GM12891 (cell line): ENCODE measurements around the gene FKBP15.

Source experiments
- DNase-seq: peaks from one replicate; pipeline ENCODE4 v3.0.0; 2011; ENCODE audit warnings: low spot score; ENCODE audit not compliant: insufficient read length
- FAIRE-seq: peaks from 2 replicates; lab custom pipeline; 2011; peaks lifted over from hg19 to GRCh38; lab: Jason Lieb, UNC
- PAX5 ChIP-seq: IDR thresholded peaks from 2 replicates; pipeline ENCODE4 v1.6.1; 2011; ENCODE audit warnings: low read length, moderate library complexity, mild to moderate bottlenecking; ENCODE audit not compliant: insufficient read depth, severe bottlenecking
- POLR2A ChIP-seq: IDR thresholded peaks from 2 replicates; pipeline ENCODE4 v1.6.1; 2011; ENCODE audit warnings: low read depth, low read length, control low read depth
- POLR2AphosphoS5 ChIP-seq: IDR thresholded peaks from 2 replicates; pipeline ENCODE4 v1.6.1; 2011; ENCODE audit warnings: low read depth, low read length, control low read depth
- POU2F2 ChIP-seq: IDR thresholded peaks from 2 replicates; pipeline ENCODE4 v1.6.1; 2011; ENCODE audit warnings: low read depth, mild to moderate bottlenecking, control low read depth, low read length, moderate library complexity
- SPI1 ChIP-seq: IDR thresholded peaks from 2 replicates; pipeline ENCODE4 v1.6.1; 2011; ENCODE audit warnings: low read depth, low read length, control low read depth
- TAF1 ChIP-seq: IDR thresholded peaks from 2 replicates; pipeline ENCODE4 v1.6.1; 2011; ENCODE audit warnings: low read depth, low read length, control low read depth

The FKBP15 gene

DNA sequence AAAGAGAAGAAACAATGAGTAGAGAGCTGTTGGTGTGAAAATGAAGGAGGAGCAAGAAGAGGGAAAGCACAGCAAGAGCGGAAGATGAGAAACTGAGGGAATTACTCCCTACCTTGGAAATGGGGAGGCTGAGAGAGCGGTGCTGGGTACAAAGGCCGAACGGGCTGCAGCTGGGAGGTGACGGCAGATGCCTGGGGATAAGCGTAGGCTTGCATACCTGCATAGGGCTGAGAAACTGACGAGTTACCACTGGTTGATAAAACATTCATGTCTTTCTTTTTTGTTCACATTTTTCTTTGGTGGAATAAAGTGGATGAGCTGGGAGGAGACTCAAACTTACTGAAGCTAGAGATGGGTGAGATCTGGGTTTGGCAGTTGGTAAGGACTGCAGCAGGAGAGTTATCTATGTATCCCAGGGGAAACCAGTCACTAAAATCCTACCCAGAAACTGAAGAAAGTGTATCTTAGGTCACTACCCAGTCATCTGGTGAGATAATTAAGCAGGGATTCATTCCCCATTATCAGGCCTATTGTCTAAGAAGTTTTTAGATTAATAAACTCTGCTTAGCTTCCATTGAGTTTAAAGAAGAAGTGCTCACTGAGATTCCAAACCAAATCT lies 34.8 kb downstream of the FKBP15 start:
- no peak for DNase-seq
- TF ChIP-seq POU2F2, result no peak
- no peak for TF ChIP-seq TAF1
- TF ChIP-seq POLR2AphosphoS5, result no peak
- no peak for TF ChIP-seq PAX5
- no peak for TF ChIP-seq SPI1
- TF ChIP-seq POLR2A, result no peak
- FAIRE-seq, result no peak

DNA sequence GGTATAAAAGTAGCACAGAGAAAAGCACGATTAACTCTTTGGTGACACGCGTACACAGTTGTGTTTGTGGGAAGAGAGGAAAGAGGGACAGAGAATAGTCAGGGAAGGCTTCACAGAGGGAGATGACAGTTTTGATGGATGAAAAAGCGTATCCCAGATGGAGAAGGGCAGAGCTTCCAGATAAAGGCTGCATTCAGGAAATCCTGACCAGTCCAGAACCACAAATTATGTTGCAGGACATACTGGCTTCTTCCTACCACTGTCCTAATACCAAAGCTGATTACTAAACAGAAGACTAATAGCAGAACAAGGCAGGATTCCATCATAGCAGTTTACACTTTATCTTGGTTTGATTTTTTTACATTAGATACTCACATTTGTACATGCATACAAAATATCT lies 35.8 kb downstream of the FKBP15 start:
- no peak for FAIRE-seq
- no peak for TF ChIP-seq PAX5
- no peak for TF ChIP-seq POLR2AphosphoS5
- TF ChIP-seq SPI1, result no peak
- TF ChIP-seq POU2F2, result no peak
- TF ChIP-seq TAF1, result no peak
- TF ChIP-seq POLR2A, result no peak
- no peak for DNase-seq

DNA sequence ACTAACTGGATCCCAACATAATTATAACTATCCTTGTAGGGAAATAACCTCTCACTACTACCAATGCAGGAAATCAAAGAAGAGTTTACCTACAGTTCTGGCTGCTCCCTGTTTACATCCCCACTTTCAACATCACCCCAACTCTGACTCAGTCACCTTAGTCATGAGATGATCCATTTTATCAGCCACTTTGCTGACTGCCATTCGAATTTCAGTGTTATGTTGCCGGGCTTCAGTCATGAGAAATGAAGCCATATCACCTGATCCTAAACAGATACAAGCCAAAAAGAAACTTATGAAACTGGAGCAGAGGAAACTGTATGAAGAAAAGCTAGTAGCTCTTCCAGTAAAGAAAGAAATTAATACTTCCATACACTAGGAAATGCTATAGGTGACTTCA lies 36.5 kb downstream of the FKBP15 start:
- DNase-seq (no peak), FAIRE-seq (no peak)
- TF ChIP-seq SPI1, result no peak
- TF ChIP-seq POU2F2, result no peak
- no peak for TF ChIP-seq PAX5
- no peak for TF ChIP-seq POLR2AphosphoS5
- no peak for TF ChIP-seq POLR2A
- TF ChIP-seq TAF1, result no peak

DNA sequence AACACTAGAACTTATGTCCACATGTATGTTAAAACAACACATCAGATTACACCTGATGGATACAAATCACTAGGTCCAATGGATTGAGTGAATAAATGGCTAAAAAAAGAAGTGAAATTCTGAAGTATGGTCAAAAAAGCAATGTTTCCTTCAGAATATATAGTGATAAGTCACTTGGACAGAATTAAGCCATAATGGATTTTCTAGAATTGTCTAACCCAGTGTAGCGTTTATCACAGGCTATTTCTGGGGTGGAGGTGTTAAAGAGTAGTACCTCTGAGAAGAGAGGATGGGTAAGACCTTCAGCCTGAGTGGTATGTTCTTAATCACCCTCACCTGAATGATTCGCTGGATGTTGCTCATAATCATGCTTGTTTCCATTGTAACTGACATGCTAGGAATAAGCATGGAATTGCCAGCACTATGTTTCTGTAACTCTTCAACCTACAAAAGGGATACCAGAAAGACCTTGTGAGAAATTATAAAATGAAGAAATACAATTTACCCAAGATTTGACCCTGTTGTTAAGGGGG lies 37.1 kb downstream of the FKBP15 start:
- TF ChIP-seq POLR2A (no peak), POLR2AphosphoS5 (no peak)
- DNase-seq (no peak), FAIRE-seq (no peak)

DNA sequence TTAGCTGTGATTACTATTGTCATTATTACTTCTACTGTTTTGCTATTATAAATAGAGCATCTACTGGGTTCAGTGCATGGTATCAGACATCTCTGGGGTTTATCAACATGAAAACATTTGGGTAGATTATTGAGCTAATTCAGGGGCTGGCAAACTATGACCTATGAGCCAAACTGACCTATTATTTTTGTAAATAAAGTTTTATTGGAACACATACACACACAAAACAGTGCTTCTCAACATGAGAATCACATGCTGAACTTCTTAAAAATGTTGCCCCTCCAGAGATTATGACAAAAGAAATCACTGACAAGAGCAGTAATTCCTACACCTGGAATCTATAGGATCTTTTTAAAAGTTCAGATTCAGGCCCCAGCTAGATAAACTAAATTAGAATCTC lies 39.9 kb downstream of the FKBP15 start:
- DNase-seq (no peak), FAIRE-seq (no peak)
- TF ChIP-seq POLR2AphosphoS5 (no peak), POU2F2 (no peak), PAX5 (no peak)

DNA sequence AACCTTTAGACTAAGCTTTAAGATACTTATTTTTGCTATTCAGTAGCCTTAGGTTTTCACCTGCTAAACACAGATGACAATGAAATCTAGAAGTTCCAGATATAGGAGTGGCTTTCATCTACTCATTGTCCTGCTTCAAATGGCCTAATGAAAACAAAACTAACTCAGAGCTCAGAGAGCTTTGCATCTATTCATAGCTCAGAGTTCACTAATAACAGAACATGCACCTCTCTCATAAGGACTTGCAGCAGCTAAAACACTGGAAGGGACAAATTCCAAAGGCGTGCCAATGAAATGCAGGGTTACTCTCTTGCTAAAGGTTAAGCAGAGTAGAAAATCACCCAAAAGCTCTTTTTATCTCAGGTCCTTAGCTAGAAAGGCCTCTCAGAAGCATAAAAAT lies 41.2 kb downstream of the FKBP15 start:
- DNase-seq (no peak), FAIRE-seq (peak; percentile 9)
- TF ChIP-seq POLR2AphosphoS5 (no peak), POU2F2 (no peak), PAX5 (no peak), POLR2A (no peak), SPI1 (no peak), TAF1 (no peak)

DNA sequence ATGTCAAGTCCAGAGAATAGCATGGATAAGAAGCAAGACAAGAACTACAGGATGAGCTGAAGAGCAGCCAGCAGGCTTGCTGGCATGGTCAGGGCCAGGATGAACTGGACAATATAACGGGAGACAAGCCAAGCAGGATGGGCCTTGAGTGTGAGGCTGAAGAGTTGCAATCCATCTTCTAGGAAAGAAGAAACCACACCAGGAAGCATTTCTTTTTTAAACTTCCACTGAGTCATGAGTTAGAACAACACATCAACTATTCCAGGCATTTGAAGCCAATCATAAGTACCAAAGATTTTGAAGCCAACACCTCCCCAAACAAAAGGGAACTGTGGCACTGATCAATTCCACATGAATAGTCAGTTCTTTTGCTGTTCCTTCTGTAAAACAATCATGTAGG lies 43.0 kb downstream of the FKBP15 start:
- FAIRE-seq, result no peak
- TF ChIP-seq POLR2AphosphoS5 (no peak), TAF1 (no peak)
- no peak for DNase-seq

DNA sequence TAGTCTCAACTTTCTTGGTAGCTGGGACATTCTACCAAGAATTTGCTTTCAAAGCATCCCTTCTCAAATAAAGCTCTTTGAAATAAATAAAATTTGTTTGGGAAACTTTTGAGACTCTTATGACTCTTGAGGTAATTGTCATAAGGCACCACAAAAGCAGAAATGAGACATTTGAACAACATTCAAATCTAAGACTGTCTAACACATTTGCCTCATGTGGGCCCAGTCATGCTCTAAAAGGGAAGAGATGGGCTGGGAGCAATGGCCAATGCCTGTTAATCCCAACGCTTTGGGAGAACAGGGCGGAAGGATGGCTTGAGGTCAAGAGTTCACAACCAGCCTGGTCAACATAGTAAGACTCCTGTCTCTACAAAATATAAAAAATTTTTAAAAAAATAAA lies 43.8 kb downstream of the FKBP15 start:
- FAIRE-seq, result no peak
- TF ChIP-seq SPI1 (0 out of 2 replicates have a peak, but pooled peaks have one; percentile 5), POLR2A (no peak)
- no peak for DNase-seq

DNA sequence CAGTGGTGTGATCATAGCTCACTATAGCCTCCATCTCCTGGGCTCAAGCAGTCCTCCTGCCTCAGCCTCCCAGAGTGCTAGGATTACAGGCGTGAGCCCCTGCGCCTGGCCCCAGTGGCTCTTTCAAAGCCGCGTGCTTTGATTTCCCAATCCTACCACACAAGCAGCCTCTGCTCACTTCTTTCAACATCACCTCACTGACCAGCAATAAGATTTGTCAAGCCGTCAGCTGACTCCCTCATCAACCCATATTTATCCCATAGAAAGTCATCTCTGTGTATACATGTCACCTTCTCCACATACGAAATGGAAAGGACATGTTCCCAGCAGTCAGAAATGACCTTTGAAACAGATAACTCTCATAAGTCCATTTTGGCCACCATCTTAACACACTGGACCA lies 44.3 kb downstream of the FKBP15 start:
- DNase-seq (no peak), FAIRE-seq (no peak)
- no peak for TF ChIP-seq POLR2AphosphoS5
- TF ChIP-seq PAX5, result no peak
- TF ChIP-seq POU2F2, result no peak
- no peak for TF ChIP-seq POLR2A
- TF ChIP-seq TAF1, result no peak
- no peak for TF ChIP-seq SPI1

DNA sequence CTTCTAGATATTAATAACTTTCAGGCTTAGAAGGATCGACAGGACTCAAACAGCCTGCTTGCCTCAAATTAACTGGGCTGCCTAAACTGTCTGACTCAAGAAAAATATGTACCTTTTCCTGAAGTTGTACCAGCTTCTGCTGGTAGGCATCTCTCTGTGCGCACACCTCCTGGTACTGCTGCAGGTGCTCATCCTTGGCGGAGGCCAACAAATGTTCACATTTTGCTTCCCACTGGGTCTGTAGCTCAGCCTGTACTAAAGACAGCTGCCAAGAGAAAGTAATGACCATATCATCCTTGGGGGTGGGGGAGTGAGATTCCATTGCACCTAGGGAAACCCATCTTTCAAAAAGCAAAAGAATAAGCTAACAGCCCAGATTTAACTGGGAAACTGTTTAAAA lies 47.7 kb downstream of the FKBP15 start:
- DNase-seq (no peak), FAIRE-seq (no peak)
- TF ChIP-seq POU2F2 (no peak), PAX5 (no peak), POLR2A (no peak), SPI1 (no peak), TAF1 (no peak), POLR2AphosphoS5 (no peak)

DNA sequence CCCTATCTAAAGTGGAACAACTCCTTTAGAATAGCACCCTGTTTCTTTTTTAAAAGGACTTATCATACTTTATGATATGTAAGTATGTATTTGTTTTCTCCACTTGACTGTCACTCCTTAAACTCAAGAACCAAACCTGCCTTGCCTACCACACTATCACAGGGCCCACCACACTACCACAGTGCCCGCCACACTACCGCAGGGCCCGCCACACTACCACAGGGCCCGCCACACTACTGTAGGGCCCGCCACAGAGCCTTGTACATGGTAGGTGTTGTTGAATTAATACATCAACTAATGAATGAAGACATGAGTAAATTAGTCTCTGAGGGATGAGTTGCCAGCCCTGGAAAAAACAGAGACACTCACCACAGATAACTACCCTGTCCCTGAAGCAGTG lies 52.3 kb downstream of the FKBP15 start:
- FAIRE-seq (no peak), DNase-seq (no peak)
- TF ChIP-seq TAF1 (no peak), POLR2A (no peak), SPI1 (no peak), PAX5 (no peak), POU2F2 (no peak)

DNA sequence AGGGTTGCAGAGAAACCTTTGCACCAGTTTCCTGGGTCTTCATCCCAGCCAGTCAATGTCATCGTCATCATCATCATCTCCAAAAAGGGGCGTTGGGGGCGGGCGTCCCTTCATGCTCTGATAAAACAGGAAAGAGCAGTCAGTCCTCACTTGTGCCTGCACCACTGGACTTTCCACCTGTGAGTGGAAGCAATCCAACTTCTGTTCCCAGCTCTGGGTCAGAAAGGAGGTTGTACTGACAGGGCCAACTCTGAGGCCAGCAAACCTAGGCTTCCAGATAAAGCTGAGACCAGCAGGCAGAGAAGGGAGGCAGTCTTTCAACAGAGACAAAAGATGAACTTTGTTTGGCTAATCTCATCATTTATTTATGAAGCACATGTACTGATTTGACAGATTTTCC lies 55.0 kb downstream of the FKBP15 start:
- FAIRE-seq (no peak), DNase-seq (no peak)

More for the DNA sequence above, 55.0 kb downstream of the FKBP15 start:
- TF ChIP-seq SPI1 (no peak), POU2F2 (no peak), PAX5 (no peak), TAF1 (no peak), POLR2A (no peak), POLR2AphosphoS5 (no peak)
